ENCODE data around the gene C2CD2.
"Not testable (repeated sequence)": the region's sequence is repeated elsewhere in the genome, so short reads cannot be mapped to it uniquely, and the experiment has no call there.

Gene C2CD2

DNA sequence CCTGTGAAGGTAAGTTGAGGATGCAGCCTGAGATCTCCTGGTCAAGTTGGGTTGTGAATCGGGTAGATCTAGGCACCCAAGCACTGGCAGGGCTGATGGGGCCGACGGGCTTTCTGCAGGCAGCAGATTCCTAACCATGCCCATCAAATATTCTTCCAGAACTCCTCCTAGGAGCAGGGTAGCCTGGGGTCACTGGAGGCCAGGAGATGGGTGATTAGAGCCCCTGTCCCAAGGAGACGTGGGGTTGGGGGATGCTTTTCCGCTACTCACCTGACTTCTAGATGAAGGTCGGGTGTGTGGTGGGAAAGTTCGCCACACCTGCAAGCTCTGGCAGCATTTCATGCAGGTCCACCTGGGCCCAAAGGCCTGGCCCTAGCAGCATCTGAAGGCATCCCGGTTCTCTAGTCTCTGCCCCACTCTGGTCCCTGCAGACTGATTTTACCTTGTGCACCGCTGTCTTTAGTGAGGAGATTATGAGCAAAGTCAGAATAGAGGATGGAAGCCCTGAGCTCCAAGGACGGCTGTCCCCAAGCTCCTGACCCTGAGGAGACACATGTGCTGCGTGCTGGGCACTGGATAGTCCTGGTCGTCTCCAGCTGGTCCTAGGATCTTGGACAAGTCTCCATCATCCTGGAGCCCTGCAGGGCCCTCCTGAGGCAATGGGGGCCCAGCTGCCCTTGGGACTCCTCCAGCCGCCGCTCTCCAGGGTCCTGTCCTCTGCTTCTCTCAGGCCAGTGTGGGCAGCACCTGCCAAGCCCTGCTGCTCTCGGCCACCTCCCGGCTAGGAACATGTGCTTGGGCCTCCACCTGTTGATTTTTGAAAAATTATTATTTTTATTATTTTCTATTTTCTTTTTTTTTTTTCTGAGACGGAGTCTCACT lies 21.8 kb upstream of the C2CD2 start:
- DNase-seq (ENCODE audit: low read depth) = no peak

- DNase-seq (ENCODE audit: low read depth) = no peak
Observed at GRCh38 chr21:41974752-41975053, 20.9 kb upstream of the C2CD2 start.

DNA sequence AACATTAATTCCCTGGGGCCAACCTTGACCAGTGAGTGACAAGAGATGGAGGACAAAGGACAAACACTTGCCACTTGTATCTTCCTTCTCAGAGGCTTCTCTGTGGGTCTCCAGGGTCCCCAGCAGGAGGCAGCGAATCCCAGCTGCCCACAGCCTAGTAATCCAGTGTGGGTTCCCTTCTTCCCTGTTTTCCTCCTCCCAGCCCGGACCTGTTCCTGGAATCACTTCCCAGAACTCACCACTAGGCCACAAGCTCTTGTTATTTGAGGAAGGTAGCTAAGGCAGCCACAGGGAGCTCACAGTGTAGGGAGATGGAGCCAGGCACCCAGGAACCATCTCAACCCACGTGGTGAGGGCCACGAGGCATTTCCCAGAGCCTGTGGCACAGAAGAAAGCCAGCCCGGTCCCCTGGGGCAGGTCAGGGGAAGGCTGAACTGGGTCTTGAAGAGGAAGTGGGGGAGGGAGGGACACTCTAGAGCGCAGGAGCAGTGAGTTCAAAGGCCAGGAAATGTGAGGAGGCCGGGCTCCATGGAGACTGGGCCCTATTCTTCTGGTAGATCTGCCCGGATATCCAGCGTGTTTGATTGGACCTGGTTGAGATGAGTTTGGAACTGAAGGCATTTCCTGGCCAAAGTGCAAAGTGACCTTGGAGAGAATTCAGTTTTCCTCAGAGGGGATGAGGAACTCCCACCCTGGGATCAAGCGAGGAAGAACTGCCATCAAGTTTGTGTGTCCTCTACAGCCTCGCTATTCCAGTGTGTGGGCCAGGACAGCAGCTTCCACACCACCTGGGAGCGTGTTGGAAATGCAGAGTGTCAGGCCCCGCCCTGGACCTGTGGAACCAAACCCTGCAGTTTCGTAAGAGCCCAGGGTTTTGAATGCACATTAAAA lies 20.3 kb upstream of the C2CD2 start:
- DNase-seq (ENCODE audit: low read depth) = no peak

GRCh38 chr21:41973427-41973831 lies 19.6 kb upstream of the C2CD2 start:
- DNase-seq (ENCODE audit: low read depth) = no peak

DNA sequence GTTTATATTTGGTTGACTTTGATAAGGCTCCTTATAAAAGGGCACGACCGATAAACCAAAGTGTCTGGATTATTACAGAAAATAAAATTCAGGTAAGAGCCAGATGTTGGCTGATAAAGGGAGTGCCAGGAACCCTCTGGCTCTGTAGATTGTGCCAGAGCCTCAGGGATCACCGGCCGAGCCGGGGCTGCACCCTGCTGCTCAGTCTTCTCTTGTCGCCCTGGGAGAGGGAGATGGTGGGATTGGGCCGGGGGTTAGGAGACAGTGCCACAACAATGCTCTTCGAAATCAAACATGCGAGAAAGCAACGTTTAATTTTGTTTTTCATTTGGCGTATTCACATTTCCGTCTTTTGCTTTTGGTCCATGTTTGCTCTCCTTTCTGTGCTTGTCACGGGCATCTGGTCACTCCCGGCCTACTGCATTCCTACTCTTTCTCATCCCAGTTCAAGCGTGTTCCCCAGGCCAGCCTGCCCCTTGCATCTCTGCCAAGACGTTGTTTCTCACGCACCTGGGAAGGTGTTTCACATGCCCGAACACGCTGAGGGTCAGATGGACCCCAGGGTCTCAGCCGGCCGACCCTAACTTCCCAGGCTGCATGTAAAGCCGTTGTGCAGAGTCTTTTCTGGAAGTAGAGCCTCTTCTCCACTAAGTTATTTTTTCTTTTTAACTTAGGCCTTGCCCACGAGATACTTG lies 18.8 kb upstream of the C2CD2 start:
- DNase-seq (ENCODE audit: low read depth) = no peak

- no peak for DNase-seq (ENCODE audit: low read depth)
Observed at GRCh38 chr21:41971891-41972290, 18.1 kb upstream of the C2CD2 start.

DNA sequence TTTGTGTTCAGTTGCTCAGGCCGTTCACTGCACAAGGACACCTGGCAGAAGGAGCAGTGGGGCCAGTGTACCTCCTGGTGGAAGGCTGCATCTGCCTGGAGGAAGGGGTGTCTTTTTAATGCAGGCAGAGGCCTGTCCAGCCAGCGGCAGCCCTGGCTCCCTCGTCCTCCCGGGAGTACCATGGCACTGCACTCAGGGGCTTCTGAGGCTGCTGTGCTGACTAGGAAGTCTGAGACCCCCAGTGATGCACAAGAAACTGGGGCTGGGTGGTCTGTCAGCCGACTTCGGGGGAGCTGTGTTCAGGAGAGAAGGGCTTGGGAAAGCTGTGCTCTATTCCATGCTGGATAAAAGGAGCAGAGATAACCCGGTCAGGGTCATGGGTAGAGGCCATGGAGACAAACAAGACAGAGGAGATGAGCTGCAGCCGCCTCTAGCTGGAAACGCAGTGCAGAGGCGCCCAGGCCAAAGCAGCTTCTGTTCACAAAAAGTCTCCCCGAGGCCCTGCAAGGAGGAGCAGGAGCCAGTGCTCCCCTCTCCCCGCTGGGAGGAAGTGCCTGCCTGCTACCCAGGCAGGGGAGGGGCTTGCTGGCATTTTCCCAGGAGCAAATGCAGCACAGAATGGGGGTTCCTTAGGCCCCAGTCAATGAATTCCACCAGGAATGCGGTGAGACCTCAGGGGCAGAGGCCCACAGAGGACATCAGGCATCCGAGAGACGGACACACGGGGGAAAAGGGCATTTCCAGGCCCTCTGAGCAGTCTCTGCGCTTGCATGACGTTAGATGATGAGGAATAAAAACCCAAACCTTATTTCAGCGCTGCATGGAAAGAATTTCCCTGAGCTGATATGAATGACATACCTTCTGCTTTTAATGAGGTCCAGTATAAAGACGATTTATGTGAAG lies 17.2 kb upstream of the C2CD2 start:
- no peak for DNase-seq (ENCODE audit: low read depth)

- DNase-seq (ENCODE audit: low read depth) = no peak
Observed at GRCh38 chr21:41970106-41970391, 16.2 kb upstream of the C2CD2 start.

DNA sequence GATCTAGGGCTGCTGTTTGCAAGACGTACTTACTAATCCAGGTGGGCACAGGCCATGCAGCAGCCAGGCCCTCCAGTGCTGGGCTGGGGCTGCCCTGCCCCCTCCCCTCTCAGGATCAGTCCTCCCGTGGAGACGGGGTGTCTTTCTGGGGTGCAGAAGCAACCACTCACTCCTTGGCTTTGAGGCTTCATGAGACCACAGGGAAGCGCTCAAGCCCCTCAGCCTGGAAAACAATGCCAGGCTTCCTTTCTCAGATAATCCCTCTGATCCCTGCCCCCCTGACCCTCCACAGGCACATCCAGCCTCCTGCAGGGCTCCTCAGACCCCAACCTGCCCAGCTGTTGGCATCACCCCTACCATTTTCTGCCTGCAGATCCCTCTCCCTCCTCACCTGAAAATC lies 13.9 kb upstream of the C2CD2 start:
- DNase-seq (ENCODE audit: low read depth) = no peak

DNA sequence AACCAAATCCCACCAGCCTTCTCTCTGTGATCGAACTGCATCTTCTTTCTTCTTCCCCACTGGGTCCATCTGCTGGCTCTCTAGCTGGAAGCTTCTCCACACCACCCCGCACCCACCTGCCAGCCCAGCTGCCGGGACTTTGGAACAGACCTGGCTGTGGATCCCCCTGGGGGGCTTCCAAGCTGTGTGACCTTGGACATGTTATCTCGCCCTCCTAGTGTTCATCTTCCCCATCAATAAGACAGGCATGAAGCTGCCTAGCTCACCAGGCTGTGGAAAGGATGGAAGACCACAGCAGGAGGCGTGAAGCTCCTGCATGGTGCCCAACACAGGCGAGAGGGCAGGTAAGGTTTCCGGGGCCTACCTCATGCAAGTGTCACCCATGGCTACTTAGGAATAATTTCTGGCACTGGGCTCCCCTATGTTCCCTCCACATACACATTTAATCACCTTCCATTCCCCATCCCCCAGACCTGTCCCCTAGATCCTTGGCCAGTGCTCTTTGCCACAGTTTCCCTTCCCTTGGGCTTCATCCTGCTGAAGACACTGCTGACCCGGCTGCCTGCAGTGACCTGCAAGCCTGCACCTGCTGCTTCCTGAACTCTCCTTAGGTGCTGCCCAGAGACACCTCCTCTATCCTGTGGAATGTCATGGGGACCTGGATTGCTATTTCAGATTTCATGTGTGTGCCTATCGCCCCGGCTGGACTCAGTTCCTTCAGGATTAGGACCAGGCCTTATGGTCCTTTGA lies 13.2 kb upstream of the C2CD2 start:
- no peak for DNase-seq (ENCODE audit: low read depth)

DNA sequence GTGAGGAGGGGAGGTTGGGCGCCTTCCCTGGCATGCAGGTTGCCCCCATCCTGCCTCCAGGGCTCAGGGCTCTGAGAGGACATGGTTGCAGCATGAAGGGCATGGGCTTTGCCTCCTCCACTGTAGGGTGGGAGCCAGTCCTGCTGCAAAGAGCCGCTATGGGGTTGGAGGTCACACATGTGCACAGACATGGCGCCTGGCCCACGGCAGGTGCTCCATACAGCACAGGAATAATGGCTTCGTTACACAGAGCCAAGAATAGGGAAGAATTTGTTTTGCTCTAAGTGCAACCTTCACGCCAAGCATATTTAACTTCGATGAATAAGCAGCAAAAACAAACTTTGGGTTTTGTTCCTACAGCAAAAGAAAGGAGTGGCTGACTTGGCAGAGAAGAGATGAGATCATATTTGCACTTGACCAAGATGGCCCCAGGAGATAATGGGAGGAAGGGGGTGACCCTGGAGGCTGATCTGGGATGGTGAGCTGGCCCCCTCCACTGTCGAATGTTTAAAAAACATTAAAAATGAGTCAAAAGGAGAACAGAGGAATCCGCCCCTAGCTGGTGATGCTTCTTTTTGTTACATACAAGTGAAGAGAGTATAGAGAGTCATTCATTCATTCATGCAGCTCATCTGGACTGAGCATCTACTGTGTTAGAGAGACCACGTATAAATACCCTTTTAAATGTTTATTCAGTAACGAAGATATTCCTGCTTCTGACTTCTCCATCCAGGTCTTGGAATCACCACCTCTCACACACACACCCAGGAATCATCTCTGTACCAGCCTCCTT lies 12.4 kb upstream of the C2CD2 start:
- no peak for DNase-seq (ENCODE audit: low read depth)

DNA sequence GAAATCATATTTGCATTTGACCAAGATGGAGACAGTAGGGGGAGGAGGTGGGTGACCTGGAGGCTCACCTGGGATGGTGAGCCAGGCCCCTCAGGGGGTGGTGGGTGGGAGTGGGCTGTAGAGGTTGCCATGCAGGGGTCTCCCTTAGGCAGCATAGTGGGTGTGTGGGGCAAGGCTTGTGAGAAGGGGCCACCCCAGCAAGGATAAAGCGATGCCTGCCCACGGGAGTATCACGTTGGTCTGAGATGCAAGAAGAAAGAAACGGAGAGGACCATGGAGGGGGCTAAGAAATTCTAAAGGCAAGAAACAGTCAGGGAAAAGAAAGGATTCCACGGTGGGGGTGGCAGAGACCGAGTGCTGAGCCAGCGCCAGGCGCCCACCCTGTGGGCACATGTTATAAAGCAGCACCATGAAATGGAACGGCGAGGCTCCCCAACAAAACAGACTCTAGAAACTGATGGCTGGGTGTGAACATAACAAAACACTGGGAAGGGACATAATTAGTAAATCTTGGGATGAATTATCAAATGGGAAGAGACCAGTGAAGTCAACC lies 11.7 kb upstream of the C2CD2 start:
- DNase-seq (ENCODE audit: low read depth) = no peak

GRCh38 chr21:41965045-41965444 lies 11.2 kb upstream of the C2CD2 start:
- no peak for DNase-seq (ENCODE audit: low read depth)

DNA sequence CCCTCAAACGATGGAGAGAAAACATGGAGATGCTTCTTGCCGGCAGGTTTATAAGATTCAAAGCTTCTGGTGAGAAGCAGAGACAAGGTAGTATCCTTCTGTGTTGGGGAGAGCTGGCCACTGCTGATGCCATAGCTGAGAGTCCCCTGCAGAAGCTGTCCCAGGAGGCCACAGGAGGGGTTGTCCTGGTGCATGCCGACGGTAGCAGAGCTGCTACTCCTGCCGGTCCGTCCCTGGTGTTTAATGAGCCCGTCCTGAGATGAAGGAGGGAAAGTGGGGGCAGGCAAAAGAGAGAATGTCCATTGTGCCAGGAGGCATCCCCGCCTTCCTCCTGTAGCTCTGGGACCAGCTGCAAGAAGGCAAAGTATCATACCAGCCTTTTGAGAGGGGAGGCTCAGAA lies 10.4 kb upstream of the C2CD2 start:
- no peak for DNase-seq (ENCODE audit: low read depth)

GRCh38 chr21:41962425-41962966 lies 8.7 kb upstream of the C2CD2 start:
- no peak for DNase-seq (ENCODE audit: low read depth)

GRCh38 chr21:41961753-41962152 lies 7.9 kb upstream of the C2CD2 start:
- no peak for DNase-seq (ENCODE audit: low read depth)

GRCh38 chr21:41961282-41961701 lies 7.5 kb upstream of the C2CD2 start:
- no peak for DNase-seq (ENCODE audit: low read depth)

DNA sequence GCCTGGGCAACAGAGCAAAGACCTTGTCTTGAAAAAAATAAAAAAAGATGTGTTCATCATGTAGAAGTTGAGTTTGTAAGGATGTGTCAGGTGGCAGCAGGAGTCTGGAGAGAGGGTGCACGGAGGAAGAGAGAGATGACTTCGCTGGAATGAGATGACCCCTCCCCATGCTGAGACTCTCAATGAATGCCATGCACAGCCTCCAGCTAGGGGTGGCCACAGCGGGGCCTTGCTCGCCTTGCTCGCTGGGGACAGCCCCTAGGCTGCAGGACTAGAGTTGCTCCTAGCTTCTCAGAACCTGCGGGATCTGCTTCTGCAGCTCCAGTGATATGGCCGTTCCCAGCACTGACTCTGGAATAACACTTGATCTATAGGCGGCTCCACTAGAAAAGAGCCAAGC lies 6.6 kb upstream of the C2CD2 start:
- DNase-seq (ENCODE audit: low read depth) = no peak

- DNase-seq (ENCODE audit: low read depth) = not testable (repeated sequence)
Observed at GRCh38 chr21:41959697-41960096, 5.9 kb upstream of the C2CD2 start.
